HG02943 (cell line): ENCODE measurements around the gene UBE2K.
A peak's percentile ranks its signal among the peaks of the same experiment; 100 is the strongest.
"Not testable (repeated sequence)": the region's sequence is repeated elsewhere in the genome, so short reads cannot be mapped to it uniquely, and the experiment has no call there.

ENCODE experiments used
- ATAC-seq: cut with Tn5 transposase; IDR thresholded peaks from one replicate; pipeline ENCODE4 v1.9.1; 2021; ENCODE audit warnings: mild to moderate bottlenecking, low read depth, moderate library complexity; ENCODE audit not compliant: unreplicated experiment

Gene UBE2K

GRCh38 chr4:39687014-39687413 is 10.9 kb upstream of the UBE2K start:
- no peak for ATAC-seq

GRCh38 chr4:39689970-39690369 is 8.0 kb upstream of the UBE2K start:
- ATAC-seq: no peak

- peak; percentile 32 for ATAC-seq
Observed at GRCh38 chr4:39698424-39699009, 581 bp downstream of the UBE2K start.

GRCh38 chr4:39699687-39700409 is 1.9 kb downstream of the UBE2K start:
- no peak for ATAC-seq

GRCh38 chr4:39700554-39700953 is 2.6 kb downstream of the UBE2K start:
- ATAC-seq: no peak

GRCh38 chr4:39702716-39703115 is 4.8 kb downstream of the UBE2K start:
- no peak for ATAC-seq

- not testable (repeated sequence) for ATAC-seq
Observed at GRCh38 chr4:39704789-39705188, 6.9 kb downstream of the UBE2K start.

GRCh38 chr4:39706334-39706733 is 8.4 kb downstream of the UBE2K start:
- ATAC-seq: no peak

GRCh38 chr4:39706741-39707511 is 9.0 kb downstream of the UBE2K start:
- ATAC-seq: no peak

GRCh38 chr4:39710098-39710896 is 12.4 kb downstream of the UBE2K start:
- ATAC-seq: no peak

- no peak for ATAC-seq
Observed at GRCh38 chr4:39712819-39713607, 15.1 kb downstream of the UBE2K start.

GRCh38 chr4:39713691-39714090 is 15.8 kb downstream of the UBE2K start:
- ATAC-seq: no peak

GRCh38 chr4:39714166-39714565 is 16.2 kb downstream of the UBE2K start:
- no peak for ATAC-seq

GRCh38 chr4:39715788-39716187 is 17.9 kb downstream of the UBE2K start:
- ATAC-seq: no peak

GRCh38 chr4:39716356-39716755 is 18.4 kb downstream of the UBE2K start:
- ATAC-seq: no peak

GRCh38 chr4:39717743-39718142 is 19.8 kb downstream of the UBE2K start:
- ATAC-seq: not testable (repeated sequence)

- ATAC-seq: no peak
Observed at GRCh38 chr4:39718366-39719323, 20.7 kb downstream of the UBE2K start.

- no peak for ATAC-seq
Observed at GRCh38 chr4:39719804-39720580, 22.1 kb downstream of the UBE2K start.
